Vagina (tissue), 2 donors: ENCODE results near the gene TRMT10B. TPM values are rescaled to one million over a fixed set of nuclear protein-coding genes. Genes with fewer than 3 reads are reported as not detected.
"Not testable (repeated sequence)": the region's sequence is repeated elsewhere in the genome, so short reads cannot be mapped to it uniquely, and the experiment has no call there.

Source experiments
- DNase-seq, 2 donors: peaks; one replicate each; pipeline ENCODE4 v3.0.0-alpha.2; 2017; ENCODE audit errors: extremely low spot score in 2 of 2
- H3K27ac ChIP-seq: fragments of 200-600 bp; sonication (generic); one replicate; pipeline ENCODE4 v1.5.1; 2019
- H3K27me3 ChIP-seq: fragments of 200-600 bp; sonication (generic); one replicate; pipeline ENCODE4 v1.5.1; 2019
- H3K36me3 ChIP-seq, 2 donors: fragments of 200-600 bp; sonication (generic); one replicate each; pipeline ENCODE4 v1.5.1; 2017 to 2019
- H3K4me1 ChIP-seq: fragments of 200-600 bp; sonication (generic); one replicate; pipeline ENCODE4 v1.5.1; 2019
- H3K4me3 ChIP-seq, 2 donors: fragments of 200-600 bp; sonication (generic); 1 replicate in 1 of 2; 2 replicates in 1 of 2; pipeline ENCODE4 v1.5.1; 2016 to 2019
- H3K9me3 ChIP-seq: fragments of 200-600 bp; sonication (generic); one replicate; pipeline ENCODE4 v1.5.1; 2019
- CTCF ChIP-seq, 3 experiments: fragments of 450-650 bp in 2 of 3; fragments of 200-600 bp in 1 of 3; sonication (generic) in 1 of 3; IDR thresholded peaks; one replicate each; pipeline ENCODE4 v1.5.1; 2017 to 2019; ENCODE audit warnings: antibody characterized with exemption in 3 of 3, mild to moderate bottlenecking in 2 of 3, moderate library complexity in 2 of 3
- POLR2A ChIP-seq, 2 donors: fragments of 450-650 bp; IDR thresholded peaks; one replicate each; pipeline ENCODE4 v1.6.1; 2017; ENCODE audit warnings: antibody characterized with exemption in 2 of 2, mild to moderate bottlenecking in 2 of 2, moderate library complexity in 2 of 2
- POLR2AphosphoS5 ChIP-seq, 2 donors: sonication (generic); formaldehyde crosslinking; IDR thresholded peaks; one replicate each; pipeline ENCODE4 v1.9.0; 2017; ENCODE audit warnings: antibody characterized with exemption in 2 of 2, mild to moderate bottlenecking in 2 of 2, low read depth in 1 of 2; ENCODE audit not compliant: insufficient read depth in 1 of 2
- intact Hi-C: fragments of 100-400 bp; cut with DNase I; formaldehyde crosslinking; loops from one replicate; pipeline ENCODE4 v1.15.1; 2023
- total RNA-seq: library from RNA; depleted of rRNA; stranded (reverse); fragments of >200 nt; gene quantifications from one replicate; pipeline ENCODE4 v1.2.3, GENCODE V29; 2016

TRMT10B gene
- total RNA-seq, 1 donor from 2014 or later, result 4.7 TPM

- Histone ChIP-seq H3K27ac (no peak overlapping the region), H3K27me3 (no peaks in the 10 kb centered on the region), H3K9me3 (no peaks in the 10 kb centered on the region), H3K36me3 (no peaks in the 10 kb centered on the region), H3K4me3 (no peak overlapping the region), H3K4me1 (peaks cover 45% of the 10 kb centered on the region)
- TF ChIP-seq POLR2AphosphoS5 (IDR thresholded peaks at IDR 0.05; ENCODE audit: insufficient read depth in 1 of 2, low read depth in 1 of 2) (no peak), POLR2A (IDR thresholded peaks at IDR 0.05) (no peak), CTCF (IDR thresholded peaks at IDR 0.05) (no peak)
- DNase-seq, result no peak
- intact Hi-C loops, result no loop called here
These were observed 52.7 kb downstream of the TRMT10B start for GRCh38 chr9:37806271-37806670.

- H3K4me3 ChIP-seq, H3K27ac ChIP-seq, H3K27me3 ChIP-seq, intact Hi-C loops, H3K9me3 ChIP-seq, DNase-seq, H3K36me3 ChIP-seq: not testable (repeated sequence)
- H3K4me1 ChIP-seq, result peaks cover 11% of the 10 kb centered on the region
These were observed 56.1 kb downstream of the TRMT10B start for GRCh38 chr9:37809676-37810075.

- no peak for DNase-seq
- H3K4me3 ChIP-seq, result no peak overlapping the region
- intact Hi-C loops, result no loop called here
- no peak overlapping the region for H3K27ac ChIP-seq
- H3K4me1 ChIP-seq, result peaks cover 2% of the 10 kb centered on the region
- no peaks in the 10 kb centered on the region for H3K36me3 ChIP-seq
- no peaks in the 10 kb centered on the region for H3K9me3 ChIP-seq
- TF ChIP-seq CTCF (IDR thresholded peaks at IDR 0.05) (no peak), POLR2AphosphoS5 (IDR thresholded peaks at IDR 0.05; ENCODE audit: insufficient read depth in 1 of 2, low read depth in 1 of 2) (no peak), POLR2A (IDR thresholded peaks at IDR 0.05) (no peak)
- H3K27me3 ChIP-seq, result no peaks in the 10 kb centered on the region
These were observed 58.4 kb downstream of the TRMT10B start for GRCh38 chr9:37811906-37812476.

- TF ChIP-seq CTCF (IDR thresholded peaks at IDR 0.05), result no peak
- TF ChIP-seq POLR2A (IDR thresholded peaks at IDR 0.05), result no peak
- TF ChIP-seq POLR2AphosphoS5 (IDR thresholded peaks at IDR 0.05; ENCODE audit: insufficient read depth in 1 of 2, low read depth in 1 of 2), result no peak
- no peak for DNase-seq
- intact Hi-C loops, result no loop called here
- Histone ChIP-seq H3K9me3 (no peaks in the 10 kb centered on the region), H3K36me3 (no peaks in the 10 kb centered on the region), H3K4me3 (no peak overlapping the region), H3K27ac (no peak overlapping the region), H3K4me1 (no peaks in the 10 kb centered on the region), H3K27me3 (no peaks in the 10 kb centered on the region)
These were observed 59.3 kb downstream of the TRMT10B start for GRCh38 chr9:37812773-37813379.

GRCh38 chr9:37818849-37819248 is 65.2 kb downstream of the TRMT10B start:
- no peaks in the 10 kb centered on the region for H3K4me1 ChIP-seq
- no peaks in the 10 kb centered on the region for H3K36me3 ChIP-seq
- no peak overlapping the region for H3K27ac ChIP-seq
- H3K9me3 ChIP-seq, result no peaks in the 10 kb centered on the region
- H3K4me3 ChIP-seq, result no peak overlapping the region
- TF ChIP-seq POLR2AphosphoS5 (IDR thresholded peaks at IDR 0.05; ENCODE audit: insufficient read depth in 1 of 2, low read depth in 1 of 2) (no peak), CTCF (IDR thresholded peaks at IDR 0.05) (no peak), POLR2A (IDR thresholded peaks at IDR 0.05) (no peak)
- no peak for DNase-seq
- intact Hi-C loops, result no loop called here
- no peaks in the 10 kb centered on the region for H3K27me3 ChIP-seq
